SK-MEL-5 (cell line): ENCODE data around the gene SIPA1. TPM values are rescaled to one million over a fixed set of nuclear protein-coding genes. Genes with fewer than 3 reads are reported as not detected.
"Not testable (repeated sequence)": the region's sequence is repeated elsewhere in the genome, so short reads cannot be mapped to it uniquely, and the experiment has no call there.

Experiments
- DNase-seq: peaks from one replicate; pipeline ENCODE4 v3.0.0-alpha.2; 2016; ENCODE audit warnings: low read depth, low spot score
- in situ Hi-C: cut with HindIII; loops from 2 replicates; pipeline ENCODE4 v1.10.0; 2016; ENCODE audit warnings: low sequenced_read_pairs, high pct_unique_total_duplicates, low pct_unique_long_range_greater_than_20kb
- total RNA-seq: library from RNA; depleted of rRNA; stranded (reverse); fragments of >200 nt; shearing (Covaris generic); gene quantifications from 2 replicates; pipeline ENCODE4 v1.2.3, GENCODE V29; 2014

The SIPA1 gene
- total RNA-seq, 1 experiment from 2014 or later = 13.7 TPM

GRCh38 chr11:65662799-65663638, 25.1 kb downstream of the SIPA1 start, which contains the start of gene RELA:
Gene RELA (minus strand): TSS chr11:65662916. CDS start chr11:65662832, 84 bp downstream.
- in situ Hi-C loops = no loop called here

GRCh38 chr11:65663639-65664200, 25.8 kb downstream of the SIPA1 start:
- peak; percentile 39 for DNase-seq
- in situ Hi-C loops = no loop called here

More at GRCh38 chr11:65662799-65663638, 25.1 kb downstream of the SIPA1 start, which contains the start of gene RELA:
- DNase-seq = peak; percentile 78

GRCh38 chr11:65672180-65672860, 34.4 kb downstream of the SIPA1 start:
- peak; percentile 24 for DNase-seq
- in situ Hi-C loops = no loop called here

GRCh38 chr11:65672982-65673381, 35.1 kb downstream of the SIPA1 start:
- in situ Hi-C loops = no loop called here

GRCh38 chr11:65680192-65680743, 42.4 kb downstream of the SIPA1 start:
- in situ Hi-C loops = no loop called here
- no peak for DNase-seq

More at GRCh38 chr11:65672982-65673381, 35.1 kb downstream of the SIPA1 start:
- DNase-seq = no peak

GRCh38 chr11:65683480-65683879, 45.6 kb downstream of the SIPA1 start:
- in situ Hi-C loops, DNase-seq: not testable (repeated sequence)

- in situ Hi-C loops = no loop called here
- no peak for DNase-seq
These were observed 48.1 kb downstream of the SIPA1 start for GRCh38 chr11:65685981-65686380.

GRCh38 chr11:65691847-65692246, 53.9 kb downstream of the SIPA1 start:
- DNase-seq, in situ Hi-C loops: not testable (repeated sequence)

- DNase-seq = no peak
- in situ Hi-C loops = no loop called here
These were observed 54.5 kb downstream of the SIPA1 start for GRCh38 chr11:65692367-65692766.

- in situ Hi-C loops = no loop called here
- peak; percentile 73 for DNase-seq
These were observed 57.7 kb downstream of the SIPA1 start for GRCh38 chr11:65695459-65696241.

GRCh38 chr11:65696802-65697552, 59.1 kb downstream of the SIPA1 start:
- in situ Hi-C loops = no loop called here

GRCh38 chr11:65698205-65698604, 60.3 kb downstream of the SIPA1 start:
- in situ Hi-C loops = no loop called here
- DNase-seq = no peak

More at GRCh38 chr11:65696802-65697552, 59.1 kb downstream of the SIPA1 start:
- DNase-seq = peak; percentile 55

GRCh38 chr11:65699306-65699705, 61.4 kb downstream of the SIPA1 start:
- no peak for DNase-seq
- in situ Hi-C loops = no loop called here

- in situ Hi-C loops = no loop called here
- no peak for DNase-seq
These were observed 62.5 kb downstream of the SIPA1 start for GRCh38 chr11:65700399-65700798.
